Measurements from ENCODE around the gene KDM4C. TPM values are rescaled to one million over a fixed set of nuclear protein-coding genes. Genes with fewer than 3 reads are reported as not detected.

KDM4C gene
- total RNA-seq, 5 donors from 2014 or later (not counting 1 experiment from before 2014, with no cell fraction given), result 66.4 to 107 (median 76.0) TPM

- Mint-ChIP-seq H3K36me3 (peaks cover 48% of the 10 kb centered on the region), H3K4me3 (no peak overlapping the region), H3K4me1 (peaks cover 52 to 58% (median 53%) of the 10 kb centered on the region in 3 donors), H3K27me3 (no peaks in the 10 kb centered on the region), H3K27ac (no peak overlapping the region), H3K9me3 (peaks cover 0 to 7% (median 0%) of the 10 kb centered on the region in 3 donors)
- DNase-seq (no peak), ATAC-seq (replicated peaks in 1 of 4) (no peak)
- H3K4me3 ChIP-seq (ENCODE audit: control insufficient read depth in 1 of 2, extremely low read depth in 1 of 2, low read length in 1 of 2), result no peak overlapping the region
- no peaks in the 10 kb centered on the region for H3K4me1 ChIP-seq (ENCODE audit: control insufficient read depth in 1 of 2, extremely low read depth in 1 of 2, insufficient read depth in 2 of 2, low read length in 2 of 2)
- peaks cover 0 to 12% of the 10 kb centered on the region in 2 donors for H3K36me3 ChIP-seq (ENCODE audit: control insufficient read depth in 2 of 2, extremely low read depth in 1 of 2, insufficient read depth in 1 of 2, low read length in 1 of 2)
- H3K27ac ChIP-seq (ENCODE audit: low read length), result no peak overlapping the region
- no peaks in the 10 kb centered on the region for H3K27me3 ChIP-seq (replicated peaks in 1 of 2; ENCODE audit: control insufficient read depth in 2 of 2, extremely low read depth in 1 of 2, insufficient read depth in 2 of 2, low read length in 1 of 2)
- POLR2A ChIA-PET, result interaction anchor here in 1 of 2 donors (0.6 kb wide), 1 partner anchor 821 kb away, joined by 3 read pairs; no protein-coding TSS in a partner anchor
- H3K9me3 ChIP-seq, result no peaks in the 10 kb centered on the region
- CTCF ChIA-PET, result no interaction called here
Observed at GRCh38 chr9:6917162-6917561, 159.4 kb downstream of the KDM4C start.

GRCh38 chr9:6920041-6920440, 162.3 kb downstream of the KDM4C start:
- H3K27ac ChIP-seq (ENCODE audit: low read length), result no peak overlapping the region
- H3K4me3 ChIP-seq (ENCODE audit: control insufficient read depth in 1 of 2, extremely low read depth in 1 of 2, low read length in 1 of 2), result no peak overlapping the region
- H3K36me3 ChIP-seq (ENCODE audit: control insufficient read depth in 2 of 2, extremely low read depth in 1 of 2, insufficient read depth in 1 of 2, low read length in 1 of 2), result peaks cover 0 to 12% of the 10 kb centered on the region in 2 donors
- Mint-ChIP-seq H3K9me3 (peaks cover 0 to 7% (median 0%) of the 10 kb centered on the region in 3 donors), H3K4me3 (no peak overlapping the region), H3K27ac (peak overlapping the region in 1 of 2 donors; percentile 13), H3K4me1 (peaks cover 58 to 63% (median 61%) of the 10 kb centered on the region in 3 donors), H3K36me3 (peaks cover 59% of the 10 kb centered on the region), H3K27me3 (no peaks in the 10 kb centered on the region)
- no peaks in the 10 kb centered on the region for H3K27me3 ChIP-seq (replicated peaks in 1 of 2; ENCODE audit: control insufficient read depth in 2 of 2, extremely low read depth in 1 of 2, insufficient read depth in 2 of 2, low read length in 1 of 2)
- ChIA-PET CTCF (no interaction called here), POLR2A (no interaction called here)
- no peaks in the 10 kb centered on the region for H3K9me3 ChIP-seq
- peaks cover 0 to 3% of the 10 kb centered on the region in 2 experiments for H3K4me1 ChIP-seq (ENCODE audit: control insufficient read depth in 1 of 2, extremely low read depth in 1 of 2, insufficient read depth in 2 of 2, low read length in 2 of 2)
- DNase-seq (no peak), ATAC-seq (replicated peaks in 1 of 4) (no peak)

- H3K4me1 Mint-ChIP-seq, result peaks cover 55 to 66% (median 66%) of the 10 kb centered on the region in 3 donors
- H3K27ac ChIP-seq (ENCODE audit: low read length), result no peak overlapping the region
Observed at GRCh38 chr9:6921315-6921714, 163.5 kb downstream of the KDM4C start.

GRCh38 chr9:6922124-6922676, 164.4 kb downstream of the KDM4C start:
- H3K27me3 ChIP-seq (replicated peaks in 1 of 2; ENCODE audit: control insufficient read depth in 2 of 2, extremely low read depth in 1 of 2, insufficient read depth in 2 of 2, low read length in 1 of 2), result no peaks in the 10 kb centered on the region
- no peak overlapping the region for H3K27ac ChIP-seq (ENCODE audit: low read length)
- no peak overlapping the region for H3K27ac Mint-ChIP-seq
- peaks cover 60 to 66% (median 66%) of the 10 kb centered on the region in 3 donors for H3K4me1 Mint-ChIP-seq
- H3K4me3 ChIP-seq (ENCODE audit: control insufficient read depth in 1 of 2, extremely low read depth in 1 of 2, low read length in 1 of 2), result no peak overlapping the region
- peaks cover 0 to 3% of the 10 kb centered on the region in 2 experiments for H3K4me1 ChIP-seq (ENCODE audit: control insufficient read depth in 1 of 2, extremely low read depth in 1 of 2, insufficient read depth in 2 of 2, low read length in 2 of 2)
- H3K4me3 Mint-ChIP-seq, result no peak overlapping the region
- H3K9me3 Mint-ChIP-seq, result peaks cover 0 to 6% (median 0%) of the 10 kb centered on the region in 3 donors
- no CpG with 5 or more reads among the region's 2 CpGs for WGBS (ENCODE audit: insufficient coverage)
- no peaks in the 10 kb centered on the region for H3K27me3 Mint-ChIP-seq
- ChIA-PET CTCF (interaction anchor here in 1 of 2 donors (1.0 kb wide), 1 partner anchor 95 kb away, joined by 3 read pairs; no protein-coding TSS in a partner anchor), POLR2A (no interaction called here)
- peaks cover 0 to 12% of the 10 kb centered on the region in 2 donors for H3K36me3 ChIP-seq (ENCODE audit: control insufficient read depth in 2 of 2, extremely low read depth in 1 of 2, insufficient read depth in 1 of 2, low read length in 1 of 2)
- peaks cover 53% of the 10 kb centered on the region for H3K36me3 Mint-ChIP-seq
- no peaks in the 10 kb centered on the region for H3K9me3 ChIP-seq
- no peak for DNase-seq
- no peak for ATAC-seq (replicated peaks in 1 of 4)

More at GRCh38 chr9:6921315-6921714, 163.5 kb downstream of the KDM4C start:
- ChIA-PET CTCF (interaction anchor here in 1 of 2 donors (1.0 kb wide), 1 partner anchor 94 kb away, joined by 3 read pairs; no protein-coding TSS in a partner anchor), POLR2A (no interaction called here)
- Mint-ChIP-seq H3K4me3 (no peak overlapping the region), H3K36me3 (peaks cover 55% of the 10 kb centered on the region), H3K27ac (no peak overlapping the region), H3K9me3 (peaks cover 0 to 7% (median 0%) of the 10 kb centered on the region in 3 donors), H3K27me3 (no peaks in the 10 kb centered on the region)
- H3K27me3 ChIP-seq (replicated peaks in 1 of 2; ENCODE audit: control insufficient read depth in 2 of 2, extremely low read depth in 1 of 2, insufficient read depth in 2 of 2, low read length in 1 of 2), result no peaks in the 10 kb centered on the region
- no peak for DNase-seq
- no peak for ATAC-seq (replicated peaks in 1 of 4)
- H3K4me1 ChIP-seq (ENCODE audit: control insufficient read depth in 1 of 2, extremely low read depth in 1 of 2, insufficient read depth in 2 of 2, low read length in 2 of 2), result peaks cover 0 to 3% of the 10 kb centered on the region in 2 experiments
- H3K9me3 ChIP-seq, result no peaks in the 10 kb centered on the region
- WGBS (ENCODE audit: insufficient coverage), result 95% methylated on average over 5 of the region's 5 CpGs
- H3K36me3 ChIP-seq (ENCODE audit: control insufficient read depth in 2 of 2, extremely low read depth in 1 of 2, insufficient read depth in 1 of 2, low read length in 1 of 2), result peaks cover 0 to 12% of the 10 kb centered on the region in 2 donors
- no peak overlapping the region for H3K4me3 ChIP-seq (ENCODE audit: control insufficient read depth in 1 of 2, extremely low read depth in 1 of 2, low read length in 1 of 2)

- Mint-ChIP-seq H3K27ac (no peak overlapping the region), H3K4me1 (peaks cover 59 to 68% (median 62%) of the 10 kb centered on the region in 3 donors), H3K27me3 (no peaks in the 10 kb centered on the region), H3K9me3 (peaks cover 0 to 1% (median 0%) of the 10 kb centered on the region in 3 donors), H3K4me3 (no peak overlapping the region), H3K36me3 (peaks cover 51% of the 10 kb centered on the region)
- no peaks in the 10 kb centered on the region for H3K9me3 ChIP-seq
- H3K27me3 ChIP-seq (replicated peaks in 1 of 2; ENCODE audit: control insufficient read depth in 2 of 2, extremely low read depth in 1 of 2, insufficient read depth in 2 of 2, low read length in 1 of 2), result no peaks in the 10 kb centered on the region
- H3K36me3 ChIP-seq (ENCODE audit: control insufficient read depth in 2 of 2, extremely low read depth in 1 of 2, insufficient read depth in 1 of 2, low read length in 1 of 2), result peaks cover 0 to 10% of the 10 kb centered on the region in 2 donors
- WGBS (ENCODE audit: insufficient coverage), result 80% methylated on average over 1 of the region's 2 CpGs
- H3K4me3 ChIP-seq (ENCODE audit: control insufficient read depth in 1 of 2, extremely low read depth in 1 of 2, low read length in 1 of 2), result no peak overlapping the region
- peaks cover 0 to 3% of the 10 kb centered on the region in 2 experiments for H3K4me1 ChIP-seq (ENCODE audit: control insufficient read depth in 1 of 2, extremely low read depth in 1 of 2, insufficient read depth in 2 of 2, low read length in 2 of 2)
- DNase-seq (no peak), ATAC-seq (replicated peaks in 1 of 4) (no peak)
- no peak overlapping the region for H3K27ac ChIP-seq (ENCODE audit: low read length)
- CTCF ChIA-PET, result no interaction called here
- POLR2A ChIA-PET, result interaction anchor here (0.6 kb wide), 2 partner anchors 13 to 1436 kb away, joined by 3 to 4 read pairs; no protein-coding TSS in a partner anchor
Observed at GRCh38 chr9:6922680-6923079, 164.9 kb downstream of the KDM4C start.

GRCh38 chr9:6923086-6923485, 165.3 kb downstream of the KDM4C start:
- H3K4me3 Mint-ChIP-seq, result no peak overlapping the region
- H3K27ac Mint-ChIP-seq, result no peak overlapping the region

More at GRCh38 chr9:6923086-6923485, 165.3 kb downstream of the KDM4C start:
- Mint-ChIP-seq H3K36me3 (peaks cover 53% of the 10 kb centered on the region), H3K27me3 (no peaks in the 10 kb centered on the region), H3K9me3 (no peaks in the 10 kb centered on the region), H3K4me1 (peaks cover 59 to 70% (median 65%) of the 10 kb centered on the region in 3 donors)
- ChIA-PET CTCF (no interaction called here), POLR2A (interaction anchor here (0.6 kb wide), 2 partner anchors 12 to 1435 kb away, joined by 3 to 4 read pairs; no protein-coding TSS in a partner anchor)
- ATAC-seq (replicated peaks in 1 of 4), result no peak
- WGBS (ENCODE audit: insufficient coverage), result no CpG with 5 or more reads among the region's 5 CpGs
- H3K27ac ChIP-seq (ENCODE audit: low read length), result no peak overlapping the region
- H3K9me3 ChIP-seq, result no peaks in the 10 kb centered on the region
- H3K4me3 ChIP-seq (ENCODE audit: control insufficient read depth in 1 of 2, extremely low read depth in 1 of 2, low read length in 1 of 2), result no peak overlapping the region
- DNase-seq, result no peak
- H3K36me3 ChIP-seq (ENCODE audit: control insufficient read depth in 2 of 2, extremely low read depth in 1 of 2, insufficient read depth in 1 of 2, low read length in 1 of 2), result peaks cover 0 to 8% of the 10 kb centered on the region in 2 donors
- H3K27me3 ChIP-seq (replicated peaks in 1 of 2; ENCODE audit: control insufficient read depth in 2 of 2, extremely low read depth in 1 of 2, insufficient read depth in 2 of 2, low read length in 1 of 2), result no peaks in the 10 kb centered on the region
- peaks cover 0 to 3% of the 10 kb centered on the region in 2 experiments for H3K4me1 ChIP-seq (ENCODE audit: control insufficient read depth in 1 of 2, extremely low read depth in 1 of 2, insufficient read depth in 2 of 2, low read length in 2 of 2)

Data from T-cell (primary cell).